Nephron (organoid): ENCODE measurements around the gene CENPO.

ENCODE experiments used
- H3K27ac Mint-ChIP-seq, 3 experiments: 2 replicates each; pipeline ENCODE4 v1.8.0; 2020; ENCODE audit warnings: mixed read lengths in 3 of 3, mild to moderate bottlenecking in 2 of 3, moderate library complexity in 1 of 3
- H3K27me3 Mint-ChIP-seq: 2 replicates; pipeline ENCODE4 v1.8.0; 2021; ENCODE audit warnings: low read depth, mild to moderate bottlenecking, moderate library complexity, mixed read lengths
- H3K36me3 Mint-ChIP-seq: 2 replicates; pipeline ENCODE4 v1.8.0; 2020; ENCODE audit warnings: low read depth, mixed read lengths
- H3K4me1 Mint-ChIP-seq: 2 replicates; pipeline ENCODE4 v1.8.0; 2020; ENCODE audit warnings: mixed read lengths
- H3K4me3 Mint-ChIP-seq, 3 experiments: 2 replicates each; pipeline ENCODE4 v1.8.0; 2020; ENCODE audit warnings: mild to moderate bottlenecking in 3 of 3, mixed read lengths in 3 of 3, moderate library complexity in 2 of 3
- H3K9me3 Mint-ChIP-seq: 2 replicates; pipeline ENCODE4 v1.8.0; 2020; ENCODE audit warnings: mixed read lengths
- TF ChIP-seq, protein P1 (sequence below), 3 experiments: fragments of 200-600 bp; sonication (generic); IDR thresholded peaks; one replicate each; pipeline ENCODE4 v1.5.0; 2021; ENCODE audit warnings: antibody characterized with exemption in 3 of 3; ENCODE audit not compliant: unreplicated experiment in 3 of 3

The CENPO gene

DNA sequence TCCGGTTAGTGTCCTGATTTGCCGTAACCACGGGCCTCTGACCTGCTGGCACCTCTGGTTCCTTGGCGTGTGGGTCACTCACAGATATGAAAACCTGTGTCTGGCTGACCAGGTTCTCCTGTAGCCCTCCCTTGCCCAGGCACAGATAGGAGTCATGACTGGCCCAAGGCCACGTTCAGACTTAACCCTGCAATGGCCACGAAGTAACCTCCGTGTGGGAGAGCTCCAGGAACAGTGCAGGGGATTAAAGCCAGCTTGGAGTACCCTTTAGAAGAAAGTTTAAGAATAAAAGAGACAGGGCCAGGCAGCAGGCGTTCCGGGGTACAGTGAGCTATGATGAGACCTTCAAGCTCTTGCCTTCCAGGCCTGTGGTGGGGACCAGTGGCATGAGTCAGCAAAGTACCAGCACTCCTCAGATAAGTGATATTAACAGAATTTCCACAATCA is 25.5 kb downstream of the CENPO start:
- Mint-ChIP-seq H3K4me1 (peaks cover 6% of the 10 kb centered on the region), H3K9me3 (no peaks in the 10 kb centered on the region), H3K27ac (no peak overlapping the region), H3K36me3 (peaks cover 67% of the 10 kb centered on the region), H3K27me3 (no peaks in the 10 kb centered on the region), H3K4me3 (no peak overlapping the region)
- TF ChIP-seq, protein P1, sequence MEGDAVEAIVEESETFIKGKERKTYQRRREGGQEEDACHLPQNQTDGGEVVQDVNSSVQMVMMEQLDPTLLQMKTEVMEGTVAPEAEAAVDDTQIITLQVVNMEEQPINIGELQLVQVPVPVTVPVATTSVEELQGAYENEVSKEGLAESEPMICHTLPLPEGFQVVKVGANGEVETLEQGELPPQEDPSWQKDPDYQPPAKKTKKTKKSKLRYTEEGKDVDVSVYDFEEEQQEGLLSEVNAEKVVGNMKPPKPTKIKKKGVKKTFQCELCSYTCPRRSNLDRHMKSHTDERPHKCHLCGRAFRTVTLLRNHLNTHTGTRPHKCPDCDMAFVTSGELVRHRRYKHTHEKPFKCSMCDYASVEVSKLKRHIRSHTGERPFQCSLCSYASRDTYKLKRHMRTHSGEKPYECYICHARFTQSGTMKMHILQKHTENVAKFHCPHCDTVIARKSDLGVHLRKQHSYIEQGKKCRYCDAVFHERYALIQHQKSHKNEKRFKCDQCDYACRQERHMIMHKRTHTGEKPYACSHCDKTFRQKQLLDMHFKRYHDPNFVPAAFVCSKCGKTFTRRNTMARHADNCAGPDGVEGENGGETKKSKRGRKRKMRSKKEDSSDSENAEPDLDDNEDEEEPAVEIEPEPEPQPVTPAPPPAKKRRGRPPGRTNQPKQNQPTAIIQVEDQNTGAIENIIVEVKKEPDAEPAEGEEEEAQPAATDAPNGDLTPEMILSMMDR (IDR thresholded peaks at IDR 0.05; ENCODE audit: unreplicated experiment in 3 of 3) = no peak

DNA sequence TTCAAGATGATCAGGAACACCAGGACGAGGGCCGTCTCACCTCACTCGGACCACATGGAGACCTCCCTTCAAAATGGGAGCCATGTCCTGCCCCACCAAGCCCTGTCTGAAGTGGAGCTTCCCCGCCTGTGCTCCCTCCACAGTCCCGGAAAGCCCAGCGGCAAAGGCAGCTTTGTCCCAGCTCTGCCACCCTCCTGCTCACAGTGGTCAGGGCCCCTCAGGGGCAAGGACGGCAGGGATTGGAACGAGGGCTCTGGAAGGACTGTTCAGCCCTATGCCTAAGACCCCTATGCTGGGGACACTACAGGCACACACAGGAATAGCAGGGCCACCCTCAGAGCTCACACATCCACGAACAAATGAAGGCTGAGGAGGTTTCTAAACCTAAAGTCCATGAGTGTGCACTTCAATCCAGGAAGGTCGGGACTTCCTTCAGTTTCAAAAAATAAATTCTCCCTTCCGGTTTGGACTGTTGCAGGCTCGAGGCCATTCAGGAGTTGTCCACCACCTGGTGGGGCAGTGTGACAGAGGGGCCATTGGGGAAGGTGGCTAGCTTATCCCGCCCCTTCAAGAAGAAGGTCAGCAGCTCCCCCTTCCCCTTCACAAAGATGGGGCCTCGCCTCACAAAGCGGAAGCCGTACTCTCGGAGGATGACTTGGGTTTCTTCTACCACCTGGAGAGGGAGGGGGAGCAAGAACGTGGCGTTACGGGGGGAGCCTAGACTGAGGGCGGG is 26.4 kb downstream of the CENPO start:
- Mint-ChIP-seq H3K36me3 (peaks cover 65% of the 10 kb centered on the region), H3K4me3 (no peak overlapping the region), H3K4me1 (no peaks in the 10 kb centered on the region), H3K27me3 (no peaks in the 10 kb centered on the region), H3K27ac (no peak overlapping the region), H3K9me3 (no peaks in the 10 kb centered on the region)
- TF ChIP-seq, protein P1 (IDR thresholded peaks at IDR 0.05; ENCODE audit: unreplicated experiment in 3 of 3) = no peak

DNA sequence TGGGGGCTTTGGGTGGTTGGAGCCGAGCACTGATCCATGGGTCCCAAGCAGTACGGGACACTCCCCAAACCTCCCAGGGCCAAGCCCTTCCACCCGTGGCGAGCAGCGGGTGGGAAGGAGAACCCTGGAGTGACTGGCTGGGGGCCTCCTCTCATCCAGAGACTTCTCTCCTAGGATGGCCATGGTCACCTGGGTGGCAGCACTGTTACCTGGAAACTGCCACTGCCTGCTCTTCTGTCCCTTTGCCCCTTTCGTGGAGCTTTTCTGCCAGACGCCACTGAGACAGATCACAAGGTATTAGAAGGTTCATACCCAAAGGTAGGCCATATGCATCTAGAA is 26.9 kb downstream of the CENPO start:
- TF ChIP-seq, protein P1 (IDR thresholded peaks at IDR 0.05; ENCODE audit: unreplicated experiment in 3 of 3) = no peak
- Mint-ChIP-seq H3K36me3 (peaks cover 63% of the 10 kb centered on the region), H3K9me3 (no peaks in the 10 kb centered on the region), H3K27ac (no peak overlapping the region), H3K27me3 (no peaks in the 10 kb centered on the region), H3K4me3 (no peak overlapping the region), H3K4me1 (no peaks in the 10 kb centered on the region)

DNA sequence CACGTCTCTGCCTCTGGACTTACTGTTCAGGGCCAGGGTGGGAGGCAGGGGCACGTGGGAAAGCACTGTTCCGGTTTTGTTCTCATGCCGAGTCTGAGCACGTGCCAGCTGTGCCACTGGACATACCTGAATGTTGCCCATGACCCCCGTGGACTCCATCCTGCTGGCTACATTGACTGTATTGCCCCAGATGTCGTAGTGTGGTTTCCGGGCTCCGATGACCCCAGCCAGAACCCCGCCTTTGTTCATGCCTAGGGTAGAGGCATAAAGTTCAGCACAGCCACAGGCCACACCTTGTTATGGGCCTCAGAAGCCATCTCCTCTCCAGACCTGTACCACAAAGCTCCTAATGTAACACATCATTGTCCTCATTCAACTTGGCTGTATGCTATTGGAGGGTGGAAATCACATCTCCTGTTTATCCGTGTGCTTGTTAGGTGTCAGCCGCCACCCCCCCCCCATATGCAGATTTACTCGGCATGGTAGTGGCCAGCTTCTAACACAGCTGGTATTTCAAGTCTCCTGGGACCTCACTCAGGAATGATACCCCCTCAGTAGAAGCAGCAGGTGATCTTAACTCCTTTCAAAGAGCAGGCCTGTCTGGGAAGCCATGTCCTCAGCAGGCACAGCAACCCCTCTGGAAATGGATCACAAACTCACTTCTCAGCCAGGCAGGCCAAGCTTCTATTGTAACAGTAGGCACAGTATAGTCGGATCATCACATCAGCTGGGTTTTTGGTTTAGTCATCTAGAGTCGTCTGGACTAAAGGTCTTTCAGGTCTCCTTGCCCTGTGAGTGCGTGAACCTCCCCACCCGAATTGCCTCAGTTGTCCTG is 27.6 kb downstream of the CENPO start:
- Mint-ChIP-seq H3K36me3 (peaks cover 57% of the 10 kb centered on the region), H3K4me1 (peaks cover 3% of the 10 kb centered on the region), H3K27me3 (no peaks in the 10 kb centered on the region), H3K4me3 (no peak overlapping the region), H3K27ac (no peak overlapping the region), H3K9me3 (no peaks in the 10 kb centered on the region)
- TF ChIP-seq, protein P1 (IDR thresholded peaks at IDR 0.05; ENCODE audit: unreplicated experiment in 3 of 3) = no peak

DNA sequence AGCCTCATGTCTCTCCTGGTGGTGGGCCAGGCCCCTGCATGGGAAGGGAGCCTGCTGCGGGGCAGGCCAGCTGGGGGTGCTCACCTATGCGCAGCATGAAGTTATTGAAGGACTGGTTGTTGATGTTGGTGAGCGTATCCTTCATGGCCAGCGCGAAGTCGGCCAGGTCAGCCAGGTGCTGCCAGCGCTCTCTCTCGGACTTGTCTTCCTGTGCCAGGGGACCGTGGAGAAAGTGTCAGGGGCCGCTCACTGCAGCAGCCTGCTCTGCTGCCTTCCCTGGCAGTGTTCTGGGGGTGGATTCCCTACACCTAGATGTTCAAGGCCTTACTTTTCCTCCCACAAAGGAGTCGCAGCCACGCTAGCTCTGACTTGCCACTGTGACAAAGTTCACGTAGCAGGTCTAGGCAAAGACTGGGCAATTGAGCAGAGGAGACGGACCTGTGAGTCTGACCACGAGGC is 28.2 kb downstream of the CENPO start:
- H3K4me1 Mint-ChIP-seq = peaks cover 9% of the 10 kb centered on the region
- no peaks in the 10 kb centered on the region for H3K9me3 Mint-ChIP-seq
- H3K36me3 Mint-ChIP-seq = peaks cover 54% of the 10 kb centered on the region
- no peak overlapping the region for H3K27ac Mint-ChIP-seq
- H3K27me3 Mint-ChIP-seq = no peaks in the 10 kb centered on the region
- TF ChIP-seq, protein P1 (IDR thresholded peaks at IDR 0.05; ENCODE audit: unreplicated experiment in 3 of 3) = no peak
- H3K4me3 Mint-ChIP-seq = no peak overlapping the region
